ENCODE measurements around the gene CERKL.

Gene CERKL

DNA sequence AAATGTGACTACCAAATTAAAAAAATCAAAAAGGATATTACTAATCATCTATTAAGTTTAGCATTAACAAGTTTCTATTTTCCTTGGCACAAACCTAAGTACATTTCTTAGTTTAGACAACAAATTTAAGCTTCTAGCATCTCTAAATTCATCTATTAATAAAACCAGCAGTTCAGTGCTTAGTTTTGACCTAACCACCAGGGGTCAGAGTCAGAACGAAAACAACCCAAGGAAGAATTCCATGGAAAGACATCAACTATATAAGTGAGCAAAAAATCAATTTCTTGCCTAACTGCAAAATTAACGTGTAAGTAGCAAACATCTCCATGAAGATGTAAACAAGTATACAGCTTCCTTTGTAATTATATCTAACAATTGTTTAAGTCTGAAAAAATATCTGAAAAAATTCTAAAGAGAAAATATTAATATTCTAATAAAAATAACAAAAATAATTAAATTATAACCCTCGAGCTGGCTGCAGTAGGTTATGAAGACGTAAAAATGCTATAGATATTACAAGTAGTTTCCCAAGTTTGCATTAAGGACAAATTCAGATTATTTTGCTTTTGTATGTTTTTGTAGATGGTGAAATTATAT lies 83.7 kb downstream of the CERKL start:
- DNase-seq, result no peak

DNA sequence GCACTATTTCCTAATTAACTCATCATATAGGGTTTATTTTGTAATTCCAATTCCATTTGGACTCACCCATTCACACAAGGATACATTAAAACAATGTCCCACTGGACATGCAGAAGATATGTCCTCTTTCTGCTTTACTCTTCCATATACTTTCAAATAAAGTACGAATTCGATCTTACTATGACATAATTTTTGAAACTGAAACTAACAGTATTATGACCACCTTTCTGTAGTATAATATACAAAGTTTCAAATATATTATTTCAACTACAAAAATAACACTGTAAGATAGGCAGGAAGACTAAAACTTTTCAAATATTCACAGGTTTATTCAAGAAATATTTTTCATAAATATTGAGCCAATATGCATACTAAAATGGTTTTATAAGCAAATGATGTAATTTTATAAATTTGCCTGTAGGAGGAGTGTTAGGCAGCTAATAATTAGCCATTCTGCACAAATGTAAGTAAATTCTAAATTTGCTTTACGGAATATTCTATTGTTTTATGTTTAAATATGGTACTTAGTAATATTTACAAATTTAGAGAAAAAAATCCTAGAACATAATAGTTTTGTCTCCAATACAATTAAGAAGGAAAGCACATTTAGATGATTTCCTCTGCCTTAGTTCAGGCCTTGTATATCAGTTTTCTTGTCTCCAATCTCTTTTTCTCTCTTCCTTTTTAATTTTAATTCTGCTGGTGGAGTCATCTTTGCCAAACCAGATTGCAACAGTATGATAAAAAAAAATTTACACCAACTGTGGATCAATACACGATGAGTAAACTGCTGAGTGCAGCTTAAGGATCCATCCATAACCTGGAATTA lies 85.9 kb downstream of the CERKL start:
- DNase-seq, result no peak

- DNase-seq, result no peak
Observed at GRCh38 chr2:181570059-181570458, 86.8 kb downstream of the CERKL start.

- no peak for DNase-seq
Observed at GRCh38 chr2:181566334-181567032, 90.4 kb downstream of the CERKL start.

- DNase-seq, result no peak
Observed at GRCh38 chr2:181563101-181563692, 93.7 kb downstream of the CERKL start.

DNA sequence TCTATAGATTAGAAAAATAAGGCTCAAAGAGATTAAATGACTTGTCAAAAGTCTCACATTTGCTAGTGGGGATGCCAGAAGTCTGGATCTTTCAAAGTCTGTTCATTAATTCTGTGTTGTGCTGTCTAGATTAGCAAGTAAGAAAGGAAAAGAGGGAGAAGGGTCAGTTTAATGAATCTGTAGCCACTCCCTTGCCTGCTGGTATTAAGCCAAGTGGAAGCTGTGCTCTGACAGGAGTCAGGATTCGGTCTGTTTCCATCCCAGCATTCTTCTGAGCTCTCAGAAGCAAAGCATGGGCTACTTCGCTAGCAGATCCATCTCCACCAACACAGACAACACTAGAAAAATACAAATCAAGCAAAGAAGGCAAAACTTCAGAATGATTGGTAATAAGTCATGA lies 98.5 kb downstream of the CERKL start:
- DNase-seq, result no peak

GRCh38 chr2:181554061-181554830 lies 102.7 kb downstream of the CERKL start:
- no peak for DNase-seq

GRCh38 chr2:181553244-181553643 lies 103.7 kb downstream of the CERKL start:
- no peak for DNase-seq

GRCh38 chr2:181552808-181553207 lies 104.1 kb downstream of the CERKL start:
- no peak for DNase-seq

DNA sequence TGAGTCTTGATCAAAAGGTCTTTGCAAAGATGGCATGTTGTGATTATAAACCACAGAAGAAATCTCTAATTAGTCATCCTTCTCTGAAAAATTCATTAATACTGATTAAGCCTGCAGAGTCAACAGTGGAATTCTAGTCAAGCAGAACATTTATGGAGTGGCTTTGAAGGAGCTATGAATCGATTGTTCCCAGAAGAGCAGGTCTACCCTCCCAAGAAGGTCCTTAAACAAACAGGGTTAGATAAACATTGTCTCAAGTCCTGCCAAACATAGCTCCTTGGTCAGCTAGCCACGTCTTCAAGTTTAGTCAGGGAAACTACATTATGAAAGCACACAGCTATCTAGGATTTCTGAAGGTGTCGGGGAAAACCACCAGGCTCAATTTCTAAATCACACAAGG lies 110.8 kb downstream of the CERKL start:
- DNase-seq, result no peak

DNA sequence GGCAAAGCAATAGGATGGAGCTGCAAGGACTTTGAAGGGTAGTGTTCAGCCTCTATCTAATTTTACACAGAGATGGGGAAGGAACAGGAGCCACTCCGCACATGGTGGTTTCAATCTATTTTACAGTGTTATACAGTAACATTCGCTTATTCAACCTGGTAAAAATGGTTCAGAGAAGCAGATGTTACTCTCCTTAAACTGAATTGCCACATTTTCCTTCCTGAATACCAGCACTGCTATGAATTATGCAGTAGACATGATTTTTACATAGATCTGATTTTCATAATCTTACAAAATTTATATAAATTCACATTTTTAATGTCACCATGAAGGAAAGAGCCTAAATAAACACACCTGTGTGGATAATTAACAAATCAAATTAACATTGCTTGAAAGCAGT lies 114.7 kb downstream of the CERKL start:
- no peak for DNase-seq

GRCh38 chr2:181540421-181540820 lies 116.5 kb downstream of the CERKL start:
- no peak for DNase-seq

GRCh38 chr2:181536730-181537129 lies 120.2 kb downstream of the CERKL start:
- no peak for DNase-seq

GRCh38 chr2:181528441-181528840 lies 128.5 kb downstream of the CERKL start:
- no peak for DNase-seq

- DNase-seq, result no peak
Observed at GRCh38 chr2:181527058-181527457, 129.8 kb downstream of the CERKL start.

DNA sequence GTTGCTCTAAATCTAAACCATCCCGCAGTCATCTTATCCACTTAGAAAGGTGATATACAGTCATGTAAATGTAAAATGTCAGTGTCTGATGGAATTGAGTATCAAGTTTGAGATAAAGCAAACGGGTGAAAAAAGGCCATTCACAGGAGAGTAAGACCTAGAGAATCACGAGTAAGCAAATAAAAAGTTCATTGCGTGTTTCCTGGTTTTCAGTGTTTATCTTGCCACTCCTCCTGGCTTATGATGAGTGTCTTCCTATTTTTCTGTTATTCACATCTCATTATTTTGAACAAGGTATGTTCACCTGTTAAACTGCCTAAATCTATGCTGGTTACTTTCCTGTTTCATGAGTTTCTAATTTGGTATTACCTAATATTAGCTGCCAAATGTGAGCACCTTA lies 130.9 kb downstream of the CERKL start:
- DNase-seq, result no peak

DNA sequence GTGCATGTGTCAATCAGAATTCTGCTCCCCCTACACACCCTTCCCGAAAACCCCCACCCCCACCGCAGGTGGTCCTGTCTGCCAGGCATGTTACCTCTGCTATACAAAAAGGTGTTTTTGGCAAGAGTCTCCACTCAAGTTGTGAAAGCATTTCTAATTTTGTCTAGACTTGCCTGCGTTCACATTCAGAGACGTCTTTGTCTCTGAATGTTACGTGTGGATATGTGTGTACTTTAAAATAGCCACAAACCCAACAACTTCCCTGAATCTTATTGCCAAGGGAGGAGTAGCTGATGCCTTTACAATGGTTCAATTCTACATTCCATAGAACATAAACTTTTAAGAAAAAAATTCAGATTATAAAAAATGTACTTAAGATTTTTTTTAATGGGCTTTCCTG lies 133.1 kb downstream of the CERKL start:
- DNase-seq, result no peak

DNA sequence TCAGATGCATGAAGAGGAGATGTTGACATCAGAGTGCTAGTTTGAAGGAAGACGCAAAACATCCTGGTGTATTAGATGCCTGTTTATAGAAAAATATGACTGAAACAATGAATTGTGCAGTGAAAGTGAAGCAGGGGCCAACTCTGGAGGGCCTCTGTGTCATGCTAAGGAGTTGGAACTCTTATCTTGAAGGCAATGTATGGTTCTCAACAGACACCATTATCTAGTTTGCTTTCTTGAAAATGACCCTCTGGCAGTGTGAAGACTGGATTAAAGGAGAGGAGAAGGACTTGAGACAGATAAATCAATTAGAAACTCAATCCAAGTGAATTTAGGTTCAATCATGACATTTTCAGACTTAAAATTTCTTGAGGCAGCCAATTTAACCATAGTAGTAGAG lies 136.7 kb downstream of the CERKL start:
- no peak for DNase-seq

GRCh38 chr2:181517685-181518301 lies 139.1 kb downstream of the CERKL start:
- no peak for DNase-seq

DNA sequence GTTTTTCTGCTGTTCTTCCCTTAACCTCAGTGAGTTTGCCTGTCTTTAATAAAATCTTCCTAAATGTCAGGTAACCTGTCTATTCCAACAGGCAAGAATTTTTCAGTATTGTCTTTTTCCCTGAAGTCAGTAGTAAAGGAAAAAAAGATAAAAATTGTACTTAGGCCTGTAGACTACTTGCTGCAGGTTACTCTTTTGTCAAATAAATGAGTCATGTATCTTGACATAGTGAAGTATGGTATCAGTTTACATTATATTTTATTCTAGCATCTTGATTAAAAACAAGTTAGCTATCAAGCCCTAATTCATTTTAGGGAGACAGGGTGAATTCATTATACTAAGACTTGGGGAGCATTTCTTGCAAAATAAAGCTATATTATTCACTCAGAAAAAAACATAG lies 139.9 kb downstream of the CERKL start:
- DNase-seq, result no peak

DNA sequence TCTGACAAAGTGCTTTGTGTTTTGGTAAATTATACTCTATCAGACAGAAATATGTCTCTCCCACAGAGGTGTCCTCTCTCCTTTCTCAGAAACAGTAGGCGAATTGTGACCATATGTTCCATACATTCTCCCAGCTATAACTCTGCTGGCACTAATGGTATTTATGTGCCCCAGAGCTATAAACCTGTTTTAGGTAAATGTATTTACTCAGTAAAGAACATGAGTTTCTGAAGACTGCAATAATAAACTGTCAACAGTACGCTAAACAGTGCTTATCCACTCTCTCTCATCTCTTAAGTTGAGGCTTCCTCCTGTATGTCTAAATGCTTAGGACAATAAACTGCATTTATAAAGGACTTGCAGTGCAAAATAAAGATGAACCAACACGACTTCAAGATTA lies 141.2 kb downstream of the CERKL start:
- no peak for DNase-seq

DNA sequence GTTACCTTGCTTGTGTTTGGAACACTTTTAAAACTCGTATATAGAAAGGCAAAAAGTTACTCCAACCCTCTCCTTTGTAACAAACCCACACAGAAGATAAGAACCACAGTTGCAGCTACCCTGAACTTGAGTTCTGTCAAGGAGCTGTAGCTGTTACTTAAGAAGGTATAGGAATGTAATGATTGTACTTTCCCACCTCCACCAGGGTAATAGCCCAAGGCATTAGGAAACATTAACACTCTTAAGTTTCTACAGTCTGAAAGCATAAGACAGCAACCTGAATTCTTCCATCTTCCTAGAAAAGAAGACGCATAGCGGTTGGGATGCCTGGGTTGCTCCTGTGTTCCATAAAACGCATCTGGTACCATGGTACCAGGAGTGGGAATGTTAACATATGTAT lies 156.7 kb downstream of the CERKL start:
- no peak for DNase-seq
